ENCODE measurements around the gene SBK2. TPM values are rescaled to one million over a fixed set of nuclear protein-coding genes. Genes with fewer than 3 reads are reported as not detected.
"Not testable (repeated sequence)": the region's sequence is repeated elsewhere in the genome, so short reads cannot be mapped to it uniquely, and the experiment has no call there.

Gene SBK2
- total RNA-seq, 2 donors from 2014 or later = 111 to 172 TPM

- H3K27ac ChIP-seq = no peak overlapping the region
- no peak overlapping the region for H3K4me3 ChIP-seq
- peaks cover 0 to 12% of the 10 kb centered on the region in 2 donors for H3K4me1 ChIP-seq
- no peak for DNase-seq (ENCODE audit: low spot score)
- no peaks in the 10 kb centered on the region for H3K27me3 ChIP-seq
- no peak for TF ChIP-seq CTCF (IDR thresholded peaks at IDR 0.05)
- H3K9me3 ChIP-seq = no peaks in the 10 kb centered on the region
- H3K36me3 ChIP-seq = peaks cover 10% of the 10 kb centered on the region
Measured at GRCh38 chr19:55578031-55578760, 41.3 kb upstream of the SBK2 start.

- no peaks in the 10 kb centered on the region for H3K9me3 ChIP-seq
- no peak overlapping the region for H3K27ac ChIP-seq
- no peak overlapping the region for H3K4me3 ChIP-seq
- no peak for TF ChIP-seq CTCF (IDR thresholded peaks at IDR 0.05)
- peaks cover 10% of the 10 kb centered on the region for H3K36me3 ChIP-seq
- H3K4me1 ChIP-seq = peaks cover 0 to 8% of the 10 kb centered on the region in 2 donors
- no peaks in the 10 kb centered on the region for H3K27me3 ChIP-seq
- DNase-seq (ENCODE audit: low spot score) = no peak
Measured at GRCh38 chr19:55576746-55577145, 39.8 kb upstream of the SBK2 start.

- not testable (repeated sequence) for H3K27ac ChIP-seq; H3K4me1 ChIP-seq; H3K4me3 ChIP-seq; H3K9me3 ChIP-seq; H3K27me3 ChIP-seq; DNase-seq (ENCODE audit: low spot score)
- H3K36me3 ChIP-seq = peaks cover 10% of the 10 kb centered on the region
Measured at GRCh38 chr19:55573929-55574328, 37.0 kb upstream of the SBK2 start.

- not testable (repeated sequence) for H3K27ac ChIP-seq; H3K4me3 ChIP-seq; H3K27me3 ChIP-seq; H3K4me1 ChIP-seq; DNase-seq (ENCODE audit: low spot score); H3K9me3 ChIP-seq; H3K36me3 ChIP-seq
Measured at GRCh38 chr19:55569477-55569876, 32.5 kb upstream of the SBK2 start.

- H3K27me3 ChIP-seq = no peaks in the 10 kb centered on the region
- H3K36me3 ChIP-seq = no peaks in the 10 kb centered on the region
- no peak overlapping the region for H3K4me3 ChIP-seq
- H3K9me3 ChIP-seq = no peaks in the 10 kb centered on the region
- DNase-seq (ENCODE audit: low spot score) = no peak
- no peaks in the 10 kb centered on the region for H3K4me1 ChIP-seq
- H3K27ac ChIP-seq = no peak overlapping the region
- no peak for TF ChIP-seq CTCF (IDR thresholded peaks at IDR 0.05)
Measured at GRCh38 chr19:55567708-55568328, 30.9 kb upstream of the SBK2 start.

GRCh38 chr19:55566823-55567222 is 29.9 kb upstream of the SBK2 start:
- H3K36me3 ChIP-seq = no peaks in the 10 kb centered on the region
- H3K27ac ChIP-seq = no peak overlapping the region
- TF ChIP-seq CTCF (IDR thresholded peaks at IDR 0.05) = no peak
- no peaks in the 10 kb centered on the region for H3K27me3 ChIP-seq
- H3K9me3 ChIP-seq = no peaks in the 10 kb centered on the region
- no peak overlapping the region for H3K4me3 ChIP-seq
- no peak for DNase-seq (ENCODE audit: low spot score)
- no peaks in the 10 kb centered on the region for H3K4me1 ChIP-seq

Data from right atrium auricular region (tissue), 2 donors.